Activated CD4-positive, CD25-positive, alpha-beta regulatory T cell treated with anti-CD3 and anti-CD28 coated beads, Interleukin-2, amount 50 U/mL, for 72 hours (primary cell): ENCODE measurements around the gene KHNYN.

ENCODE experiments used
- DNase-seq: peaks from one replicate; pipeline ENCODE4 v3.0.0; 2021

The KHNYN gene

GRCh38 chr14:24401810-24402702 lies 27.7 kb upstream of the KHNYN start:
- no peak for DNase-seq

- no peak for DNase-seq
Observed at GRCh38 chr14:24403294-24403998, 26.3 kb upstream of the KHNYN start.

GRCh38 chr14:24404814-24405213 lies 24.9 kb upstream of the KHNYN start:
- no peak for DNase-seq

- no peak for DNase-seq
Observed at GRCh38 chr14:24406416-24406815, 23.3 kb upstream of the KHNYN start.

GRCh38 chr14:24407608-24408325 lies 22.0 kb upstream of the KHNYN start:
- no peak for DNase-seq

GRCh38 chr14:24408764-24409163 lies 21.0 kb upstream of the KHNYN start:
- DNase-seq: no peak

- DNase-seq: no peak
Observed at GRCh38 chr14:24409192-24409591, 20.6 kb upstream of the KHNYN start.

- no peak for DNase-seq
Observed at GRCh38 chr14:24409956-24410355, 19.8 kb upstream of the KHNYN start.

GRCh38 chr14:24411443-24412389 lies 18.0 kb upstream of the KHNYN start:
- DNase-seq: no peak

- no peak for DNase-seq
Observed at GRCh38 chr14:24414077-24414476, 15.7 kb upstream of the KHNYN start.

- DNase-seq: no peak
Observed at GRCh38 chr14:24414732-24415420, 14.9 kb upstream of the KHNYN start.

GRCh38 chr14:24415421-24416253 lies 14.1 kb upstream of the KHNYN start:
- no peak for DNase-seq

- DNase-seq: no peak
Observed at GRCh38 chr14:24416254-24416931, 13.4 kb upstream of the KHNYN start.

GRCh38 chr14:24416932-24417619 lies 12.7 kb upstream of the KHNYN start:
- DNase-seq: no peak

GRCh38 chr14:24417832-24418491 lies 11.8 kb upstream of the KHNYN start:
- DNase-seq: no peak

GRCh38 chr14:24418492-24418873 lies 11.3 kb upstream of the KHNYN start:
- no peak for DNase-seq

GRCh38 chr14:24422261-24422660 lies 7.5 kb upstream of the KHNYN start:
- DNase-seq: no peak

- no peak for DNase-seq
Observed at GRCh38 chr14:24422694-24423601, 6.8 kb upstream of the KHNYN start.
